VCaP (cell line): Measurements from ENCODE around the gene HNRNPD.
"Not testable (repeated sequence)": the region's sequence is repeated elsewhere in the genome, so short reads cannot be mapped to it uniquely, and the experiment has no call there.

Experiments
- H3K27ac ChIP-seq: fragments of 450-650 bp; 2 replicates; pipeline ENCODE4 v1.5.1; 2017
- TF ChIP-seq, protein P1 (sequence below): fragments of 450-650 bp; conservative IDR thresholded peaks from 2 replicates; pipeline ENCODE4 v1.5.1; 2017; ENCODE audit warnings: mild to moderate bottlenecking, moderate library complexity

Gene HNRNPD

DNA sequence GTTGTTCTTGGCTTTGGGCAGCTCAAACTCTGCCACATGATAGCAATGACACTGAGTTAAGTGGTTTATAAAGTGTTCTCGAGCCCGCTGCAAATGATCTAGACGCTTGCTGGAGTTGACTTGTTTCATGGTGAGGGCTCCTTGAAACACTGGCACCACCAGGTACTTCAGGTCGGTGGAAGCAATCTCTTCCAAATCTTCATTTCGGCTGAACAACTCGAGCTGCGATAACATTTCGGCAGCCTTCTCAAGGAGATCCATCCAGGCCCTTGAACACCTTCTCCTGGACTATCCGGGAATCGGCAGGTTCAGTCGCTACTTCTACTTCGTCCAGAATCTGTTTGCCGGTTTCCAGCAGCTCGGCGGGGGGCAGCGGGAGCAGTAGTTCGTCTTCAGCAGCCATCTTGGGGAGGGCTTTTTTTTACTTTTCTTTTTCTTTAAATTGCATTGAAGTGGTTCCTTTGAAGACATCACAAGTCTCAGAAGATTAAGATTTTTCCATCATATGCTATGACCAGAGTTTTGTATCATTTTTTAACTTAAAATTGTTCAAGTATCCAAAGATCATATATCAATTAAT, 28.5 kb upstream of the HNRNPD start:
- TF ChIP-seq, protein P1, sequence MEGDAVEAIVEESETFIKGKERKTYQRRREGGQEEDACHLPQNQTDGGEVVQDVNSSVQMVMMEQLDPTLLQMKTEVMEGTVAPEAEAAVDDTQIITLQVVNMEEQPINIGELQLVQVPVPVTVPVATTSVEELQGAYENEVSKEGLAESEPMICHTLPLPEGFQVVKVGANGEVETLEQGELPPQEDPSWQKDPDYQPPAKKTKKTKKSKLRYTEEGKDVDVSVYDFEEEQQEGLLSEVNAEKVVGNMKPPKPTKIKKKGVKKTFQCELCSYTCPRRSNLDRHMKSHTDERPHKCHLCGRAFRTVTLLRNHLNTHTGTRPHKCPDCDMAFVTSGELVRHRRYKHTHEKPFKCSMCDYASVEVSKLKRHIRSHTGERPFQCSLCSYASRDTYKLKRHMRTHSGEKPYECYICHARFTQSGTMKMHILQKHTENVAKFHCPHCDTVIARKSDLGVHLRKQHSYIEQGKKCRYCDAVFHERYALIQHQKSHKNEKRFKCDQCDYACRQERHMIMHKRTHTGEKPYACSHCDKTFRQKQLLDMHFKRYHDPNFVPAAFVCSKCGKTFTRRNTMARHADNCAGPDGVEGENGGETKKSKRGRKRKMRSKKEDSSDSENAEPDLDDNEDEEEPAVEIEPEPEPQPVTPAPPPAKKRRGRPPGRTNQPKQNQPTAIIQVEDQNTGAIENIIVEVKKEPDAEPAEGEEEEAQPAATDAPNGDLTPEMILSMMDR = no peak
- no peak overlapping the region for H3K27ac ChIP-seq

DNA sequence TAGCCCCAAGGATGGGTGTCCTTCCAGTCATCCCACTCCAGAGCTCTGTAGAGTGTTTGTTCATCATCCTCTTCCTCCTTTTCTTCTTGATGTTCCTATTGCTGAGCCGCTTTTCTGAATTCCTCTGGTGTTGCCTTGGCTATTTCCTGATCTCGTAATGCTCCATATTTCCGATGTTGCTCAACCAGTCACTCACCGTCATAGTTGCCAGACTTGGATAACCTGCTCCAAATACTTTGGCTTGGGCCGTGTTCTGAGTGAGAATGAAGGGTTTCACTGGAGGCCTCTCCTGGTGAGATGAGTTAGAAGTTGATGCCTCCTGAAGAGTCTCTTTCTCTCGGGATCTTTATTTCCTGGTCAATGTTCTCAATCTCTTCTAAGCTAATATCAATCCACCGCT, 27.8 kb upstream of the HNRNPD start:
- H3K27ac ChIP-seq = no peak overlapping the region
- TF ChIP-seq, protein P1 = no peak

DNA sequence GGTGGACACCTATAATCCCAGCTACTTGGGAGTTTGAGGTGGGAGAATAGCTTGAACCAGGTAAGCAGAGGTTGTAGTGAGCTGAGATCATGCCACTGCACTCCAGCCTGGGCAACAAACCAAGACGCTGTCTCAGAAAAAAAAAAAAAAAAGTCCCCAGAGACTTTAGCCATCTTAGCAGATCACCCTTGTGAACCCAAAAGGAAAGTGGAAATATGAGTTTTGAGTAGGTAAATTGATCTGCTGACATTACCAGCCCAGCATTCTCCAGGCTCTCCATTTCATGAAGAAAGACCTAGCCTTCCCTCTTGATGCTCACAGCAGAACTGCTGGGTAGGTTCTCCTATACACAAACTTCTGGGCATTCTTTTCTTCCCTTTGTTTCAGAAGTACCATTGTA, 24.5 kb upstream of the HNRNPD start:
- TF ChIP-seq, protein P1 = no peak
- H3K27ac ChIP-seq = no peak overlapping the region

GRCh38 chr4:82397527-82397926, 23.7 kb upstream of the HNRNPD start:
- TF ChIP-seq, protein P1 = no peak
- H3K27ac ChIP-seq = no peak overlapping the region

DNA sequence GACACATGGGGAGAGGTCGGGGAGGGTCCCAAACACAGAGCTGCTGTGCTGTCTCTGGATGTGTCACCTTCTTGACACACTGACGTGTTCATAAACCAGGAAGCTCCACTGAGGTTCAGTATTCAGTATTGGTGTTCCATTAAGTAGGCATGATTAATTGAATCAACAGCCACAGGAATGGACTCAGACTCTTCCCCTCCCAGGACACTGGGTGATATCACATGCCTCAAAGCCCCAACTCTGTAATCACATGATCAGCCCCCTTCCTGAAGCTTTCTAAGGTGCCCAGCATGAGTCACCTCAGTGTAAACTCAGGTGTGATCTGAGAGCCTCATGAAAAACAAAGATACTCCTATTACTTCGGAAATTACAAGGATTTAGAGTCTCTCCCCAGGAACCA, 21.1 kb upstream of the HNRNPD start:
- no peak overlapping the region for H3K27ac ChIP-seq
- TF ChIP-seq, protein P1 = no peak

DNA sequence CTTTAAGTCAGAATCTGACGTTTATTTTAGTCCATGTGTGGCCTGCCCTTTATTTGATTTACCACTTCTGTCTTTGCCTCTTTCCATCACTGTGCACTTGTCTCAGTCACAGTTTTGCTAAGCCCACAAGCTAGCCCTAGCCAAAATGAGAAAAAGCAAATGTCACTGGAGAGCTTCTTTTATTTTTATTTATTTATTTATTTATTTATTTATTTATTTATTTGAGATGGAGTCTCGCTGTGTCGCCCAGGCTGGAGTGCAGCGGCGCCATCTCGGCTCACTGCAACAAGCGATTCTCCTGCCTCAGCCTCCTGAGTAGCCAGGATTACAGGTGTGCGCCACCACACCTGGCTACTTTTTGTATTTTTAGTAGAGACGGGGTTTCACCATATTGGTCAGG, 16.3 kb upstream of the HNRNPD start:
- not testable (repeated sequence) for H3K27ac ChIP-seq

DNA sequence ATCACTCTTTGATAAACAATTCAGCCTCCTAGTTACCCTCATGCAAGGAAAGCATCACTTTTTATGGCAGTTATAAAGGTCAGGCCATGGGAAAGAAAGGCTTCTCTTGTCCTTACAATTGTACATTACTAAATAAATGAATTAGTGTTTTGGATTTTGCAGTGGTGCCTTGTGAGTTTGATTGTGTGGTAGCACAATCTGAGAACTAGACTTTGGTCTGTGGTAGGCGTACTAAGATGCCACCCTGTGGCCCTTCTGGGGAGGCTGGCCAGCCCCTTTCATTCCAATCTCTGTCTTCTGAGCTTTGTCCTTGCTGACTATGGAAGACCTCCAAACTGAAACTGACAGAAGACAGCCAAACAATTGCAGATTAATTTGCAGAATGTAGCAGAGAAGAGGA, 14.6 kb upstream of the HNRNPD start:
- TF ChIP-seq, protein P1 = no peak
- H3K27ac ChIP-seq = no peak overlapping the region

- not testable (repeated sequence) for H3K27ac ChIP-seq
Measured at GRCh38 chr4:82386312-82386711, 12.5 kb upstream of the HNRNPD start.

DNA sequence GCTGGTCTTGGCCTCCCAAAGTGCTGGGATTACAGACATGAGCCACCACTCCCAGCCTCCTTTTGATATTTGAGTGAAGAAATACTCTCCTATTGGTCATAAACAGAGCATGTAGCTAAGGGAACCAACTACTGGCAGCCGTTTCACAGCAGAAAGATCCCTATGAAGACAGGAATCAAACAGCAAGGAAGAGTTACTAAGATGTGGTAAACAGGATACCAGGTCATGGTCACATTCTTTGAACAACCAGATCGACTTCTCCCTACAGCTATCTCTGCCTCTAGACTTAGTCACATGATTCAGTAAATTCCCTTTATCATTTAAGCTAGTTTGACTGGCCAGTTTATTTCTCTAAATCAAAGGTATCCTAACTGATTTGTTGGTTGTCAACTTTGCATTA, 9.0 kb upstream of the HNRNPD start:
- TF ChIP-seq, protein P1 = no peak
- H3K27ac ChIP-seq = no peak overlapping the region
